ENCODE measurements around the gene TMEM164.

- no peak for TF ChIP-seq POLR2AphosphoS5 (IDR thresholded peaks at IDR 0.05; ENCODE audit: low read depth, low read length)
- no peak for TF ChIP-seq REST (IDR thresholded peaks at IDR 0.05; ENCODE audit: insufficient read depth in 1 of 2, low read depth in 2 of 2, low read length in 2 of 2)
These were observed 150.3 kb downstream of the TMEM164 start for GRCh38 chrX:110153244-110153643.

Data from PFSK-1 (cell line).